NB4 (cell line): Measurements from ENCODE around the gene TFR2.

Experiments
- POLR2A ChIP-seq: IDR thresholded peaks from 2 replicates; pipeline ENCODE4 v1.6.1; 2011; ENCODE audit warnings: mild to moderate bottlenecking; ENCODE audit not compliant: insufficient read length; ENCODE audit errors: extremely low read depth
- TF ChIP-seq, protein P1 (sequence below): IDR thresholded peaks from one replicate; pipeline ENCODE4 v1.5.1; 2012; ENCODE audit warnings: low read depth, low read length

- TF ChIP-seq, protein P1, sequence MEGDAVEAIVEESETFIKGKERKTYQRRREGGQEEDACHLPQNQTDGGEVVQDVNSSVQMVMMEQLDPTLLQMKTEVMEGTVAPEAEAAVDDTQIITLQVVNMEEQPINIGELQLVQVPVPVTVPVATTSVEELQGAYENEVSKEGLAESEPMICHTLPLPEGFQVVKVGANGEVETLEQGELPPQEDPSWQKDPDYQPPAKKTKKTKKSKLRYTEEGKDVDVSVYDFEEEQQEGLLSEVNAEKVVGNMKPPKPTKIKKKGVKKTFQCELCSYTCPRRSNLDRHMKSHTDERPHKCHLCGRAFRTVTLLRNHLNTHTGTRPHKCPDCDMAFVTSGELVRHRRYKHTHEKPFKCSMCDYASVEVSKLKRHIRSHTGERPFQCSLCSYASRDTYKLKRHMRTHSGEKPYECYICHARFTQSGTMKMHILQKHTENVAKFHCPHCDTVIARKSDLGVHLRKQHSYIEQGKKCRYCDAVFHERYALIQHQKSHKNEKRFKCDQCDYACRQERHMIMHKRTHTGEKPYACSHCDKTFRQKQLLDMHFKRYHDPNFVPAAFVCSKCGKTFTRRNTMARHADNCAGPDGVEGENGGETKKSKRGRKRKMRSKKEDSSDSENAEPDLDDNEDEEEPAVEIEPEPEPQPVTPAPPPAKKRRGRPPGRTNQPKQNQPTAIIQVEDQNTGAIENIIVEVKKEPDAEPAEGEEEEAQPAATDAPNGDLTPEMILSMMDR: peak; percentile 86
- TF ChIP-seq POLR2A: no peak
These were observed 12.1 kb downstream of the TFR2 start for GRCh38 chr7:100629117-100629716.
